K562 (cell line): ENCODE results near the gene SORCS1. TPM values are rescaled to one million over a fixed set of nuclear protein-coding genes. Genes with fewer than 3 reads are reported as not detected.

Source experiments
- ATAC-seq: fragments of 200-7000 bp; cut with Tn5 transposase; 3 replicates; pipeline ENCODE4 v1.9.1; 2020; ENCODE audit warnings: moderate library complexity
- BruUV-seq: library from RNA; stranded (reverse); fragments of 400-500 nt; replicated peaks from 2 replicates; lab custom pipeline; 2021; lab: Mats Ljungman, UMichigan
- CTCF ChIA-PET: fragments of 300-600 bp; formaldehyde crosslinking; extraction: SDS; loops from one replicate; lab custom pipeline; 2021; ENCODE audit warnings: low intra/inter-chr PET ratio; lab: Yijun Ruan, JAX
- POLR2A ChIA-PET: fragments of 300-600, 350-650 bp; sonication (Branson Sonifier 250); formaldehyde crosslinking; extraction: SDS; loops from one replicate; lab custom pipeline; 2021; ENCODE audit warnings: antibody characterized with exemption, inconsistent platforms; lab: Yijun Ruan, JAX
- DNase-seq, 4 experiments: peaks; one replicate each; pipeline versions ENCODE4 v3.0.0 to v3.0.0-alpha.2; 2011 to 2018; ENCODE audit warnings: low spot score in 3 of 4, mixed read lengths in 3 of 4; ENCODE audit errors: extremely low read depth in 1 of 4
- FAIRE-seq: peaks from 2 replicates; lab custom pipeline; 2011; peaks lifted over from hg19 to GRCh38; lab: Jason Lieb, UNC
- H2AFZ ChIP-seq: 2 replicates; pipeline ENCODE4 v1.6.0; 2011; ENCODE audit warnings: low read depth, low read length, control low read depth, inconsistent platforms
- H3K27ac ChIP-seq: fragments of 200-600 bp; 3 replicates; pipeline ENCODE4 v1.8.0; 2011; ENCODE audit warnings: low read depth, mild to moderate bottlenecking, control low read depth, inconsistent platforms, low read length, moderate library complexity, mixed read lengths; ENCODE audit errors: extremely low read depth
- H3K27me3 ChIP-seq, 2 experiments: fragments of 300-600 bp in 1 of 2; 2 replicates in 1 of 2; 3 replicates in 1 of 2; pipeline versions ENCODE4 v1.6.0 to v1.8.0; 2011; ENCODE audit warnings: inconsistent platforms in 2 of 2, low read length in 2 of 2, mild to moderate bottlenecking in 1 of 2, mixed read lengths in 1 of 2, moderate library complexity in 1 of 2; ENCODE audit not compliant: control insufficient read depth in 2 of 2, insufficient read depth in 2 of 2
- H3K36me3 ChIP-seq: fragments of 300-600 bp; 3 replicates; pipeline ENCODE4 v1.8.0; 2011; ENCODE audit warnings: mild to moderate bottlenecking, low read length, inconsistent platforms; ENCODE audit not compliant: control insufficient read depth, insufficient read depth
- H3K4me1 ChIP-seq, 2 experiments: fragments of 200-600 bp in 1 of 2; replicated peaks in 1 of 2; 2 replicates in 1 of 2; 3 replicates in 1 of 2; pipeline versions ENCODE4 v1.5.1 to v1.8.0; 2011; ENCODE audit warnings: inconsistent platforms in 2 of 2, low read length in 2 of 2, mild to moderate bottlenecking in 1 of 2, mixed read lengths in 1 of 2, moderate library complexity in 1 of 2; ENCODE audit not compliant: control insufficient read depth in 2 of 2, insufficient read depth in 2 of 2
- H3K4me2 ChIP-seq: 2 replicates; pipeline ENCODE4 v1.6.1; 2011; ENCODE audit warnings: low read length, control low read depth, inconsistent platforms, mixed read lengths; ENCODE audit not compliant: insufficient read depth
- H3K4me3 ChIP-seq: fragments of 200-600 bp; sonication (generic), shearing (Covaris generic); 2 replicates; pipeline ENCODE4 v1.5.1; 2016; ENCODE audit warnings: control low read depth, inconsistent platforms
- H3K79me2 ChIP-seq: fragments of 200-600 bp; 3 replicates; pipeline ENCODE4 v1.8.0; 2011; ENCODE audit warnings: low read length, inconsistent platforms; ENCODE audit not compliant: control insufficient read depth, insufficient read depth
- H3K9ac ChIP-seq, 2 experiments: 2 replicates each; pipeline versions ENCODE4 v1.6.0 to v1.6.1; 2011; ENCODE audit warnings: low read depth in 2 of 2, low read length in 2 of 2, control low read depth in 1 of 2, inconsistent platforms in 1 of 2, mild to moderate bottlenecking in 1 of 2, mixed read lengths in 1 of 2; ENCODE audit not compliant: insufficient read depth in 1 of 2
- H3K9me1 ChIP-seq: one replicate; pipeline ENCODE4 v1.6.0; 2011; ENCODE audit warnings: inconsistent platforms, mild to moderate bottlenecking, low read length, moderate library complexity; ENCODE audit not compliant: control insufficient read depth, insufficient read depth
- H3K9me3 ChIP-seq: replicated peaks from 2 replicates; pipeline ENCODE4 v1.5.1; 2011; ENCODE audit warnings: low read depth, low read length, inconsistent platforms; ENCODE audit not compliant: control insufficient read depth, insufficient read depth
- H4K20me1 ChIP-seq: replicated peaks from 2 replicates; pipeline ENCODE4 v1.6.1; 2011; ENCODE audit warnings: low read length, inconsistent platforms, mixed read lengths; ENCODE audit not compliant: control insufficient read depth, insufficient read depth
- ASH1L ChIP-seq: fragments of 450-650 bp; IDR thresholded peaks from 2 replicates; pipeline ENCODE4 v1.6.1; 2018; ENCODE audit warnings: borderline replicate concordance, mild to moderate bottlenecking, low read depth; ENCODE audit not compliant: partially characterized antibody
- ATF6 ChIP-seq: sonication (generic); formaldehyde crosslinking; IDR thresholded peaks from 2 replicates; pipeline ENCODE4 v1.4.0; 2020; ENCODE audit warnings: mild to moderate bottlenecking, missing genetic modification reagents
- BDP1 ChIP-seq: IDR thresholded peaks from 3 replicates; pipeline ENCODE4 v1.6.1; 2011; ENCODE audit not compliant: insufficient read length, insufficient read depth
- FOXJ3 ChIP-seq: sonication (generic); formaldehyde crosslinking; IDR thresholded peaks from 2 replicates; pipeline ENCODE4 v1.4.0; 2020; ENCODE audit warnings: mild to moderate bottlenecking, missing genetic modification reagents
- HOXB6 ChIP-seq: fragments of 250-450 bp; sonication (Bioruptor Pico); IDR thresholded peaks from 2 replicates; pipeline ENCODE4 v1.5.1; 2022; ENCODE audit warnings: mild to moderate bottlenecking, borderline replicate concordance
- IRF9 ChIP-seq: fragments of 450-650 bp; IDR thresholded peaks from 2 replicates; pipeline ENCODE4 v1.6.1; 2016; ENCODE audit warnings: missing biosample characterization, missing genetic modification characterization
- MYNN ChIP-seq, 2 experiments: sonication (generic); formaldehyde crosslinking in 1 of 2; IDR thresholded peaks; 2 replicates each; pipeline versions ENCODE4 v1.5.0 to v1.6.1; 2016 to 2020; ENCODE audit warnings: antibody characterized with exemption in 1 of 2, missing genetic modification reagents in 1 of 2
- OTX1 ChIP-seq: fragments of 450-650 bp; formaldehyde crosslinking; IDR thresholded peaks from 2 replicates; pipeline ENCODE4 v1.4.0; 2022; ENCODE audit warnings: mild to moderate bottlenecking
- PHF8 ChIP-seq: fragments of 200-600 bp; sonication (generic); IDR thresholded peaks from 2 replicates; pipeline ENCODE4 v1.6.1; 2012; ENCODE audit warnings: mixed run types, mild to moderate bottlenecking, inconsistent platforms, low read length, moderate library complexity, borderline replicate concordance
- REST ChIP-seq, 2 experiments: fragments of 450-650 bp; formaldehyde crosslinking in 1 of 2; IDR thresholded peaks; 2 replicates each; pipeline versions ENCODE4 v1.4.0 to v1.6.1; 2014 to 2020; ENCODE audit warnings: mild to moderate bottlenecking in 2 of 2, borderline replicate concordance in 1 of 2, low read depth in 1 of 2
- WGBS: fragments of 100-300 bp; shearing (Covaris generic); methylation state at CpG from one replicate; pipeline ENCODE4 v1.1.6; 2016; ENCODE audit warnings: low coverage, mixed read lengths; ENCODE audit not compliant: insufficient coverage; ENCODE audit errors: missing lambda C conversion rate; 5-methylcytosine and 5-hydroxymethylcytosine counted together
- in situ Hi-C: fragments of 300-500 bp; cut with MboI; formaldehyde crosslinking; loops from 4 replicates; pipeline ENCODE4 v1.15.0; 2018; ENCODE audit warnings: inconsistent platforms, mixed read lengths
- intact Hi-C: fragments of 100-400 bp; cut with micrococcal nuclease; formaldehyde crosslinking; loops from 2 replicates; pipeline ENCODE4 v1.14.2; 2022
- polyA plus RNA-seq, 8 experiments: library from polyadenylated mRNA; depleted of rRNA in 4 of 8; stranded (reverse) in 5 of 8; unstranded in 3 of 8; fragments of >200 nt; fragmentation: Nextera tagmentation in 2 of 8; fragmentation: Illumina TruSeq in 1 of 8; extraction: Ambion mirVana in 2 of 8; extraction: Trizol in 1 of 8; gene quantifications; 2 replicates each; pipeline versions ENCODE4 v1.2.1 to v1.2.3, GENCODE V29; 2011 to 2014; ENCODE audit warnings: inconsistent platforms in 1 of 8, missing spikeins in 1 of 8
- total RNA-seq, 7 experiments: library from RNA; depleted of rRNA in 6 of 7; stranded (reverse); fragments of >200 nt in 6 of 7; fragmentation: Illumina TruSeq in 2 of 7; extraction: Trizol in 2 of 7; gene quantifications; 2 replicates each; pipeline versions ENCODE4 v1.2.1 to v1.2.3, GENCODE V29; 2011 to 2021; ENCODE audit warnings: low replicate concordance in 1 of 7

The SORCS1 gene
- total and polyA plus RNA-seq, 9 of the 15 experiments (the other 6 are each of a cell fraction or from before 2014, with no cell fraction given) = 1.5 to 3.9 (median 2.7) TPM

GRCh38 chr10:107157071-107157470 lies 7.4 kb downstream of the SORCS1 start (continued):
- TF ChIP-seq ATF6 (CRISPR knock-in tag) = no peak
- TF ChIP-seq, all 486 proteins: peak for 0

- in situ Hi-C loops = no loop called here
- ChIA-PET CTCF (no interaction called here), POLR2A (no interaction called here)
- DNase-seq (no peak), FAIRE-seq (no peak), ATAC-seq (no peak)
- Histone ChIP-seq H3K9ac (no peak overlapping the region), H3K4me2 (no peak overlapping the region), H3K27me3 (no peaks in the 10 kb centered on the region), H3K27ac (no peak overlapping the region), H3K36me3 (no peaks in the 10 kb centered on the region), H3K4me3 (no peak overlapping the region), H3K9me1 (no peaks in the 10 kb centered on the region), H3K4me1 (no peaks in the 10 kb centered on the region), H3K9me3 (no peaks in the 10 kb centered on the region), H4K20me1 (no peaks in the 10 kb centered on the region), H2AFZ (no peak overlapping the region), H3K79me2 (no peaks in the 10 kb centered on the region)
- WGBS = 0% methylated on average over 1 of the region's 1 CpG
- intact Hi-C loops = no loop called here
- BruUV-seq = no TSS peak
- no peak for TF ChIP-seq ASH1L
- TF ChIP-seq REST (IDR thresholded peaks at IDR 0.05; ENCODE audit: borderline replicate concordance) = no peak
- no peak for TF ChIP-seq REST (CRISPR knock-in tag; IDR thresholded peaks at IDR 0.05; ENCODE audit: low read depth)
- no peak for TF ChIP-seq FOXJ3 (CRISPR knock-in tag)
- no peak for TF ChIP-seq IRF9 (tag)
- no peak for TF ChIP-seq PHF8
- no peak for TF ChIP-seq OTX1 (CRISPR knock-in tag)
- TF ChIP-seq HOXB6 (CRISPR knock-in tag) = no peak
- no peak for TF ChIP-seq MYNN (IDR thresholded peaks at IDR 0.05)
- TF ChIP-seq MYNN (CRISPR knock-in tag; IDR thresholded peaks at IDR 0.05) = no peak
- TF ChIP-seq BDP1 = no peak
Measured at GRCh38 chr10:107152087-107152486, 12.4 kb downstream of the SORCS1 start.
